GM19035 (cell line): ENCODE measurements around the gene GJA8.
"Not testable (repeated sequence)": the region's sequence is repeated elsewhere in the genome, so short reads cannot be mapped to it uniquely, and the experiment has no call there.

Experiments used
- ATAC-seq: cut with Tn5 transposase; IDR thresholded peaks from one replicate; pipeline ENCODE4 v1.9.1; 2021; ENCODE audit not compliant: unreplicated experiment

The GJA8 gene

GRCh38 chr1:147902253-147902845 lies at the start of gene GJA8:
Gene GJA8, plus strand, starts transcription at chr1:147902795. Its CDS starts 5,161 bp downstream, at chr1:147907956.
- ATAC-seq = no peak

GRCh38 chr1:147853391-147853790 lies 49.2 kb upstream of the GJA8 start:
- ATAC-seq = no peak

- not testable (repeated sequence) for ATAC-seq
These were observed 47.6 kb upstream of the GJA8 start for GRCh38 chr1:147854989-147855388.

- not testable (repeated sequence) for ATAC-seq
These were observed 46.6 kb upstream of the GJA8 start for GRCh38 chr1:147855996-147856395.

- not testable (repeated sequence) for ATAC-seq
These were observed 35.4 kb upstream of the GJA8 start for GRCh38 chr1:147867204-147867603.

GRCh38 chr1:147878022-147878421 lies 24.6 kb upstream of the GJA8 start:
- ATAC-seq = no peak

GRCh38 chr1:147879911-147880310 lies 22.7 kb upstream of the GJA8 start:
- no peak for ATAC-seq

GRCh38 chr1:147882535-147882934 lies 20.1 kb upstream of the GJA8 start:
- ATAC-seq = no peak

- peak; percentile 69 for ATAC-seq
These were observed 12.3 kb upstream of the GJA8 start for GRCh38 chr1:147890177-147890790.

GRCh38 chr1:147891088-147891487 lies 11.5 kb upstream of the GJA8 start:
- ATAC-seq = no peak

GRCh38 chr1:147892216-147892615 lies 10.4 kb upstream of the GJA8 start:
- no peak for ATAC-seq

- ATAC-seq = no peak
These were observed 9.8 kb upstream of the GJA8 start for GRCh38 chr1:147892731-147893214.

- ATAC-seq = no peak
These were observed 7.5 kb upstream of the GJA8 start for GRCh38 chr1:147895123-147895522.

GRCh38 chr1:147897029-147897752 lies 5.4 kb upstream of the GJA8 start:
- ATAC-seq = no peak

GRCh38 chr1:147897789-147898188 lies 4.8 kb upstream of the GJA8 start:
- ATAC-seq = no peak

GRCh38 chr1:147904726-147905125 lies 2.1 kb downstream of the GJA8 start:
- no peak for ATAC-seq

- no peak for ATAC-seq
These were observed 5.4 kb downstream of the GJA8 start for GRCh38 chr1:147907786-147908509.

GRCh38 chr1:147912553-147912952 lies 10.0 kb downstream of the GJA8 start:
- ATAC-seq = no peak

- no peak for ATAC-seq
These were observed 10.9 kb downstream of the GJA8 start for GRCh38 chr1:147913362-147913942.

GRCh38 chr1:147919896-147920295 lies 17.3 kb downstream of the GJA8 start:
- no peak for ATAC-seq

- ATAC-seq = no peak
These were observed 22.2 kb downstream of the GJA8 start for GRCh38 chr1:147924813-147925212.
